Stomach (tissue), 9 donors: ENCODE data around the gene KLHL29. TPM values are rescaled to one million over a fixed set of nuclear protein-coding genes. Genes with fewer than 3 reads are reported as not detected.

Source experiments
- DNase-seq, 2 donors: peaks; one replicate each; pipeline versions ENCODE4 v3.0.0 to v3.0.0-alpha.2; 2013 to 2019
- H3K27ac ChIP-seq, 5 donors: fragments of 200-600 bp in 4 of 5; sonication (generic) in 4 of 5; one replicate each; pipeline ENCODE4 v1.5.1; 2013 to 2019; ENCODE audit warnings: mild to moderate bottlenecking in 1 of 5, moderate library complexity in 1 of 5
- H3K27me3 ChIP-seq, 3 donors: fragments of 200-600 bp; sonication (generic); one replicate each; pipeline ENCODE4 v1.5.1; 2017 to 2019; ENCODE audit warnings: mixed run types in 1 of 3
- H3K36me3 ChIP-seq, 4 donors: fragments of 200-600 bp; sonication (generic); 1 replicate in 3 of 4; 2 replicates in 1 of 4; pipeline ENCODE4 v1.5.1; 2016 to 2019
- H3K4me1 ChIP-seq, 4 donors: fragments of 200-600 bp; sonication (generic); one replicate each; pipeline ENCODE4 v1.5.1; 2016 to 2019
- H3K4me3 ChIP-seq, 4 donors: fragments of 200-600 bp; sonication (generic) in 3 of 4; one replicate each; pipeline ENCODE4 v1.5.1; 2016 to 2019; ENCODE audit warnings: mild to moderate bottlenecking in 1 of 4
- H3K9me3 ChIP-seq, 4 donors: fragments of 200-600 bp; sonication (generic); one replicate each; pipeline ENCODE4 v1.5.1; 2016 to 2019
- CTCF ChIP-seq, 7 experiments: fragments of 450-650 bp in 4 of 7; fragments of 200-600 bp in 3 of 7; sonication (generic) in 3 of 7; IDR thresholded peaks; one replicate each; pipeline ENCODE4 v1.5.1; 2016 to 2019; ENCODE audit warnings: antibody characterized with exemption in 7 of 7, control low read depth in 2 of 7, mild to moderate bottlenecking in 1 of 7
- EP300 ChIP-seq: sonication (generic); formaldehyde crosslinking; IDR thresholded peaks from one replicate; pipeline ENCODE4 v1.6.1; 2017; ENCODE audit warnings: antibody characterized with exemption
- POLR2A ChIP-seq, 4 donors: fragments of 450-650 bp; IDR thresholded peaks; one replicate each; pipeline ENCODE4 v1.6.1; 2016; ENCODE audit warnings: antibody characterized with exemption in 4 of 4, control low read depth in 2 of 4, mild to moderate bottlenecking in 1 of 4, moderate library complexity in 1 of 4
- POLR2AphosphoS5 ChIP-seq, 3 donors: sonication (generic); formaldehyde crosslinking; IDR thresholded peaks; one replicate each; pipeline ENCODE4 v1.6.1; 2016; ENCODE audit warnings: antibody characterized with exemption in 3 of 3
- WGBS, 5 donors: extraction: QIAGEN DNeasy Blood & Tissue Kit in 3 of 5; methylation state at CpG; one replicate each; pipeline versions ENCODE4 v1.1.5 to v1.1.7; 2013 to 2018; 5-methylcytosine and 5-hydroxymethylcytosine counted together
- intact Hi-C: fragments of 100-400 bp; cut with DNase I; formaldehyde crosslinking; loops from one replicate; pipeline ENCODE4 v1.15.1; 2023; ENCODE audit warnings: low total_unique reads
- polyA plus RNA-seq, 3 donors: library from polyadenylated mRNA; stranded (reverse); fragments of 200-250 nt; gene quantifications; one replicate each; pipeline ENCODE4 v1.2.3, GENCODE V29; 2013
- total RNA-seq, 5 donors: library from RNA; depleted of rRNA; stranded (reverse); fragments of >200 nt; gene quantifications; one replicate each; pipeline versions ENCODE4 v1.1.0 to v1.2.3, GENCODE V29; 2014 to 2016
- donor health status: healthy with polysubstance abuse.
- donor health status: Bipolar disorder and iron deficiency.
- donor health status: healthy.

The KLHL29 gene
- total and polyA plus RNA-seq, 8 donors: under 0.01 to 6.6 (median 1.3) TPM

- Histone ChIP-seq H3K27me3 (no peaks in the 10 kb centered on the region), H3K4me1 (peaks cover 4 to 27% (median 11%) of the 10 kb centered on the region in 4 donors), H3K9me3 (no peaks in the 10 kb centered on the region), H3K27ac (no peak overlapping the region), H3K36me3 (no peaks in the 10 kb centered on the region), H3K4me3 (no peak overlapping the region)
- 75 to 85% (median 81%) methylated on average over 13 of the region's 13 CpGs for WGBS, 5 donors
- no peak for TF ChIP-seq POLR2AphosphoS5 (IDR thresholded peaks at IDR 0.05)
- no peak for TF ChIP-seq EP300
- TF ChIP-seq POLR2A (IDR thresholded peaks at IDR 0.05): no peak
- TF ChIP-seq CTCF (IDR thresholded peaks at IDR 0.05): no peak
- intact Hi-C loops: no loop called here
- DNase-seq: no peak
Observed at GRCh38 chr2:23457990-23458682, 73.2 kb downstream of the KLHL29 start.

GRCh38 chr2:23459032-23459431 is 74.1 kb downstream of the KLHL29 start:
- no peak for DNase-seq
- H3K27ac ChIP-seq: no peak overlapping the region
- TF ChIP-seq EP300: no peak
- no peak for TF ChIP-seq CTCF (IDR thresholded peaks at IDR 0.05)
- TF ChIP-seq POLR2AphosphoS5 (IDR thresholded peaks at IDR 0.05): no peak
- no peaks in the 10 kb centered on the region for H3K27me3 ChIP-seq
- H3K4me1 ChIP-seq: peaks cover 0 to 19% (median 6%) of the 10 kb centered on the region in 4 donors
- WGBS, 5 donors: 70 to 89% (median 82%) methylated on average over 2 of the region's 2 CpGs
- intact Hi-C loops: no loop called here
- H3K4me3 ChIP-seq: no peak overlapping the region
- no peaks in the 10 kb centered on the region for H3K36me3 ChIP-seq
- H3K9me3 ChIP-seq: no peaks in the 10 kb centered on the region

- H3K9me3 ChIP-seq: no peaks in the 10 kb centered on the region
- intact Hi-C loops: no loop called here
- peaks cover 0 to 4% (median 0%) of the 10 kb centered on the region in 3 donors for H3K27me3 ChIP-seq
- H3K27ac ChIP-seq: no peak overlapping the region
- no peak overlapping the region for H3K4me3 ChIP-seq
- DNase-seq: no peak
- WGBS, 5 donors: 71 to 85% (median 76%) methylated on average over 1 of the region's 1 CpG
- TF ChIP-seq EP300 (no peak), POLR2AphosphoS5 (IDR thresholded peaks at IDR 0.05) (no peak), CTCF (IDR thresholded peaks at IDR 0.05) (peak in 1 of 7 experiments; percentile 22), POLR2A (IDR thresholded peaks at IDR 0.05) (no peak)
- no peaks in the 10 kb centered on the region for H3K36me3 ChIP-seq
- H3K4me1 ChIP-seq: peaks cover 0 to 7% (median 0%) of the 10 kb centered on the region in 4 donors
Observed at GRCh38 chr2:23460228-23460627, 75.2 kb downstream of the KLHL29 start.

- no peak overlapping the region for H3K27ac ChIP-seq
- H3K4me1 ChIP-seq: peaks cover 0 to 7% (median 0%) of the 10 kb centered on the region in 4 donors
- TF ChIP-seq EP300: no peak
- no peak for TF ChIP-seq POLR2A (IDR thresholded peaks at IDR 0.05)
- TF ChIP-seq CTCF (IDR thresholded peaks at IDR 0.05): no peak
- no peak for TF ChIP-seq POLR2AphosphoS5 (IDR thresholded peaks at IDR 0.05)
- no peak overlapping the region for H3K4me3 ChIP-seq
- H3K27me3 ChIP-seq: peaks cover 0 to 10% (median 0%) of the 10 kb centered on the region in 3 donors
- no peaks in the 10 kb centered on the region for H3K9me3 ChIP-seq
- WGBS, 5 donors: 73 to 84% (median 81%) methylated on average over 5 of the region's 5 CpGs
- H3K36me3 ChIP-seq: no peaks in the 10 kb centered on the region
- intact Hi-C loops: no loop called here
- DNase-seq: no peak
Observed at GRCh38 chr2:23460993-23461392, 76.0 kb downstream of the KLHL29 start.
